ENCODE measurements around the gene TLX1.

TLX1 gene

GRCh38 chr10:101118031-101118430, 13.1 kb upstream of the TLX1 start:
- no peaks in the 10 kb centered on the region for H3K9me3 ChIP-seq (ENCODE audit: insufficient read depth, low read depth, low read length)
- TF ChIP-seq EZH2phosphoT487 (IDR thresholded peaks at IDR 0.05; ENCODE audit: borderline replicate concordance) (no peak), CTCF (conservative IDR thresholded peaks at IDR 0.05; ENCODE audit: low read length) (no peak)
- H4K20me1 ChIP-seq (ENCODE audit: insufficient read depth, low read length, poor library complexity, severe bottlenecking): no peaks in the 10 kb centered on the region
- no peaks in the 10 kb centered on the region for H3K9me2 ChIP-seq (replicated peaks; ENCODE audit: low read depth, low read length)
- H3K4me2 ChIP-seq (ENCODE audit: low read depth, low read length, poor library complexity, severe bottlenecking): no peak overlapping the region
- H2AFZ ChIP-seq (ENCODE audit: low read length): no peak overlapping the region
- H3F3A ChIP-seq (ENCODE audit: low read depth): no peaks in the 10 kb centered on the region
- no peaks in the 10 kb centered on the region for H3K27me3 ChIP-seq (ENCODE audit: insufficient read depth, low read length, poor library complexity, severe bottlenecking)
- no peaks in the 10 kb centered on the region for H3K36me3 ChIP-seq (ENCODE audit: insufficient read depth, low read length)
- H3K9ac ChIP-seq (ENCODE audit: low read depth, low read length, poor library complexity, severe bottlenecking): no peak overlapping the region
- no peaks in the 10 kb centered on the region for H3K79me2 ChIP-seq (ENCODE audit: insufficient read depth, low read length)
- no peaks in the 10 kb centered on the region for H3K4me1 ChIP-seq (ENCODE audit: insufficient read depth, low read length, poor library complexity, severe bottlenecking)
- no peak overlapping the region for H3K4me3 ChIP-seq (ENCODE audit: low read length, poor library complexity, severe bottlenecking)

- Histone ChIP-seq H3K4me2 (ENCODE audit: low read depth, low read length, poor library complexity, severe bottlenecking) (no peak overlapping the region), H3K36me3 (ENCODE audit: insufficient read depth, low read length) (no peaks in the 10 kb centered on the region), H3K79me2 (ENCODE audit: insufficient read depth, low read length) (no peaks in the 10 kb centered on the region), H3K9me2 (replicated peaks; ENCODE audit: low read depth, low read length) (no peaks in the 10 kb centered on the region), H3K27me3 (ENCODE audit: insufficient read depth, low read length, poor library complexity, severe bottlenecking) (no peaks in the 10 kb centered on the region), H3K4me3 (ENCODE audit: low read length, poor library complexity, severe bottlenecking) (no peak overlapping the region), H4K20me1 (ENCODE audit: insufficient read depth, low read length, poor library complexity, severe bottlenecking) (no peaks in the 10 kb centered on the region), H3F3A (ENCODE audit: low read depth) (no peaks in the 10 kb centered on the region), H3K9ac (ENCODE audit: low read depth, low read length, poor library complexity, severe bottlenecking) (no peak overlapping the region), H3K4me1 (ENCODE audit: insufficient read depth, low read length, poor library complexity, severe bottlenecking) (no peaks in the 10 kb centered on the region), H2AFZ (ENCODE audit: low read length) (no peak overlapping the region), H3K9me3 (ENCODE audit: insufficient read depth, low read depth, low read length) (no peaks in the 10 kb centered on the region)
- TF ChIP-seq CTCF (conservative IDR thresholded peaks at IDR 0.05; ENCODE audit: low read length): no peak
- no peak for TF ChIP-seq EZH2phosphoT487 (IDR thresholded peaks at IDR 0.05; ENCODE audit: borderline replicate concordance)
Observed at GRCh38 chr10:101120520-101120883, 10.6 kb upstream of the TLX1 start.

GRCh38 chr10:101120884-101121653, 10.0 kb upstream of the TLX1 start:
- TF ChIP-seq CTCF (conservative IDR thresholded peaks at IDR 0.05; ENCODE audit: low read length) (no peak), EZH2phosphoT487 (IDR thresholded peaks at IDR 0.05; ENCODE audit: borderline replicate concordance) (no peak)
- no peak overlapping the region for H2AFZ ChIP-seq (ENCODE audit: low read length)
- no peaks in the 10 kb centered on the region for H3K9me2 ChIP-seq (replicated peaks; ENCODE audit: low read depth, low read length)
- no peaks in the 10 kb centered on the region for H3K4me1 ChIP-seq (ENCODE audit: insufficient read depth, low read length, poor library complexity, severe bottlenecking)
- no peaks in the 10 kb centered on the region for H4K20me1 ChIP-seq (ENCODE audit: insufficient read depth, low read length, poor library complexity, severe bottlenecking)
- no peak overlapping the region for H3K4me2 ChIP-seq (ENCODE audit: low read depth, low read length, poor library complexity, severe bottlenecking)
- H3K4me3 ChIP-seq (ENCODE audit: low read length, poor library complexity, severe bottlenecking): no peak overlapping the region
- H3K79me2 ChIP-seq (ENCODE audit: insufficient read depth, low read length): no peaks in the 10 kb centered on the region
- no peaks in the 10 kb centered on the region for H3K9me3 ChIP-seq (ENCODE audit: insufficient read depth, low read depth, low read length)
- no peaks in the 10 kb centered on the region for H3F3A ChIP-seq (ENCODE audit: low read depth)
- H3K27me3 ChIP-seq (ENCODE audit: insufficient read depth, low read length, poor library complexity, severe bottlenecking): no peaks in the 10 kb centered on the region
- H3K36me3 ChIP-seq (ENCODE audit: insufficient read depth, low read length): no peaks in the 10 kb centered on the region
- no peak overlapping the region for H3K9ac ChIP-seq (ENCODE audit: low read depth, low read length, poor library complexity, severe bottlenecking)
